Keratinocyte (primary cell): ENCODE measurements around the gene ARMCX2. TPM values are rescaled to one million over a fixed set of nuclear protein-coding genes. Genes with fewer than 3 reads are reported as not detected.
"Not testable (repeated sequence)": the region's sequence is repeated elsewhere in the genome, so short reads cannot be mapped to it uniquely, and the experiment has no call there.

ENCODE experiments used
- DNase-seq: peaks from one replicate; pipeline ENCODE4 v3.0.0-alpha.2; 2011; ENCODE audit warnings: low read depth, missing footprints, low spot score
- FAIRE-seq: peaks from 2 replicates; lab custom pipeline; 2011; peaks lifted over from hg19 to GRCh38; lab: Jason Lieb, UNC
- H2AFZ ChIP-seq: 2 replicates; pipeline ENCODE4 v1.6.0; 2012; ENCODE audit warnings: low read length, control low read depth, inconsistent platforms; ENCODE audit not compliant: control insufficient read depth
- H3K27ac ChIP-seq: 2 replicates; pipeline ENCODE4 v1.5.1; 2011; ENCODE audit warnings: low read length; ENCODE audit not compliant: control insufficient read depth, insufficient read depth
- H3K27me3 ChIP-seq: 3 replicates; pipeline ENCODE4 v1.6.0; 2011; ENCODE audit warnings: low read length; ENCODE audit not compliant: control insufficient read depth, insufficient read depth; ENCODE audit errors: extremely low read depth
- H3K36me3 ChIP-seq, 2 experiments: 2 replicates in 1 of 2; 3 replicates in 1 of 2; pipeline ENCODE4 v1.5.1; 2011; ENCODE audit warnings: low read length in 2 of 2, mild to moderate bottlenecking in 1 of 2; ENCODE audit not compliant: control insufficient read depth in 2 of 2, insufficient read depth in 2 of 2; ENCODE audit errors: extremely low read depth in 1 of 2
- H3K4me1 ChIP-seq: 3 replicates; pipeline ENCODE4 v1.5.1; 2011; ENCODE audit warnings: low read length; ENCODE audit not compliant: control insufficient read depth, insufficient read depth; ENCODE audit errors: extremely low read depth
- H3K4me2 ChIP-seq: 3 replicates; pipeline ENCODE4 v1.6.0; 2011; ENCODE audit warnings: low read depth, low read length; ENCODE audit not compliant: control insufficient read depth, insufficient read depth; ENCODE audit errors: extremely low read depth
- H3K4me3 ChIP-seq, 3 experiments: fragments of 200-600 bp in 1 of 3; sonication (generic) in 1 of 3; 2 replicates in 2 of 3; 3 replicates in 1 of 3; pipeline ENCODE4 v1.5.1; 2011 to 2016; ENCODE audit warnings: low read length in 3 of 3, mild to moderate bottlenecking in 3 of 3, control low read depth in 2 of 3, inconsistent platforms in 1 of 3, low read depth in 1 of 3, mixed read lengths in 1 of 3, mixed run types in 1 of 3, moderate library complexity in 1 of 3; ENCODE audit not compliant: control insufficient read depth in 2 of 3, insufficient read depth in 2 of 3; ENCODE audit errors: extremely low read depth in 1 of 3
- H3K79me2 ChIP-seq: 2 replicates; pipeline ENCODE4 v1.6.0; 2012; ENCODE audit warnings: low read length; ENCODE audit not compliant: control insufficient read depth, insufficient read depth
- H3K9ac ChIP-seq: 3 replicates; pipeline ENCODE4 v1.6.0; 2011; ENCODE audit warnings: low read length; ENCODE audit not compliant: control insufficient read depth, insufficient read depth; ENCODE audit errors: extremely low read depth
- H3K9me1 ChIP-seq: 3 replicates; pipeline ENCODE4 v1.6.0; 2011; ENCODE audit warnings: low read length; ENCODE audit not compliant: control insufficient read depth, insufficient read depth; ENCODE audit errors: extremely low read depth
- H3K9me3 ChIP-seq: 2 replicates; pipeline ENCODE4 v1.5.1; 2012; ENCODE audit warnings: low read depth, low read length; ENCODE audit not compliant: control insufficient read depth
- H4K20me1 ChIP-seq: 3 replicates; pipeline ENCODE4 v1.6.0; 2011; ENCODE audit warnings: low read length; ENCODE audit not compliant: control insufficient read depth, insufficient read depth; ENCODE audit errors: extremely low read depth
- CTCF ChIP-seq, 3 experiments: IDR thresholded peaks in 1 of 3; conservative IDR thresholded peaks in 1 of 3; optimal IDR thresholded peaks in 1 of 3; 2 replicates in 2 of 3; 3 replicates in 1 of 3; pipeline versions ENCODE3 to v1.5.1; 2011; ENCODE audit warnings: low read length in 3 of 3, mild to moderate bottlenecking in 3 of 3, moderate library complexity in 2 of 3, control low read depth in 1 of 3, inconsistent platforms in 1 of 3; ENCODE audit not compliant: insufficient read depth in 2 of 3; ENCODE audit errors: extremely low read depth in 1 of 3
- EZH2 ChIP-seq: IDR thresholded peaks from one replicate; pipeline ENCODE4 v1.6.1; 2012; ENCODE audit warnings: inconsistent platforms, mild to moderate bottlenecking, low read length, moderate library complexity
- dilution Hi-C: fragments of 300-500 bp; cut with MboI; formaldehyde crosslinking; loops from one replicate; pipeline ENCODE4 v1.7.0; 2020; ENCODE audit warnings: low sequenced_read_pairs; ENCODE audit not compliant: extremely low pct_ligation_motif_present
- polyA plus RNA-seq, 5 experiments: library from polyadenylated mRNA; depleted of rRNA in 3 of 5; stranded (reverse) in 3 of 5; stranded (forward) in 1 of 5; unstranded in 1 of 5; fragments of >200 nt; gene quantifications; 1 replicate in 1 of 5; 2 replicates in 3 of 5; 3 replicates in 1 of 5; pipeline versions ENCODE4 v1.2.1 to v1.2.3, GENCODE V29; 2011 to 2012; ENCODE audit warnings: missing spikeins in 2 of 5, low read depth in 1 of 5, low replicate concordance in 1 of 5

Gene ARMCX2
- polyA plus RNA-seq, 1 donor (not counting 4 experiments of a cell fraction or from before 2014, with no cell fraction given) = 20.0 TPM

- Histone ChIP-seq H3K9me3 (no peaks in the 10 kb centered on the region), H3K9me1 (no peaks in the 10 kb centered on the region), H3K4me1 (no peaks in the 10 kb centered on the region), H3K36me3 (no peaks in the 10 kb centered on the region), H2AFZ (no peak overlapping the region), H3K27me3 (peaks cover 6% of the 10 kb centered on the region), H3K79me2 (no peaks in the 10 kb centered on the region), H3K4me2 (no peak overlapping the region), H3K4me3 (no peak overlapping the region), H3K9ac (no peak overlapping the region), H3K27ac (no peak overlapping the region), H4K20me1 (no peaks in the 10 kb centered on the region)
- dilution Hi-C loops = no loop called here
- DNase-seq (no peak), FAIRE-seq (no peak)
- TF ChIP-seq EZH2 (no peak), CTCF (optimal IDR thresholded peaks at IDR 0.05 in 1 of 3, IDR thresholded peaks at IDR 0.05 in 1 of 3, conservative IDR thresholded peaks at IDR 0.05 in 1 of 3; ENCODE audit: extremely low read depth in 1 of 3, insufficient read depth in 2 of 3, low read length in 3 of 3) (no peak)
Observed at GRCh38 chrX:101655534-101655933, 4.1 kb downstream of the ARMCX2 start.

GRCh38 chrX:101647716-101648115, 11.9 kb downstream of the ARMCX2 start:
- H2AFZ ChIP-seq, H3K79me2 ChIP-seq, DNase-seq, FAIRE-seq, H3K27ac ChIP-seq, H3K9ac ChIP-seq, dilution Hi-C loops, H3K4me3 ChIP-seq, H3K4me1 ChIP-seq, H3K9me3 ChIP-seq, H3K27me3 ChIP-seq, H3K4me2 ChIP-seq, H4K20me1 ChIP-seq, H3K36me3 ChIP-seq, H3K9me1 ChIP-seq: not testable (repeated sequence)

GRCh38 chrX:101642093-101642492, 17.6 kb downstream of the ARMCX2 start:
- no peak overlapping the region for H3K4me3 ChIP-seq
- no peaks in the 10 kb centered on the region for H3K36me3 ChIP-seq
- no peaks in the 10 kb centered on the region for H3K27me3 ChIP-seq
- no peak overlapping the region for H3K9ac ChIP-seq
- no peak overlapping the region for H3K27ac ChIP-seq
- H4K20me1 ChIP-seq = no peaks in the 10 kb centered on the region
- DNase-seq (no peak), FAIRE-seq (no peak)
- no peaks in the 10 kb centered on the region for H3K9me3 ChIP-seq
- H2AFZ ChIP-seq = no peak overlapping the region
- no peak overlapping the region for H3K4me2 ChIP-seq
- dilution Hi-C loops = no loop called here
- no peaks in the 10 kb centered on the region for H3K4me1 ChIP-seq
- no peak for TF ChIP-seq EZH2
- no peak for TF ChIP-seq CTCF (optimal IDR thresholded peaks at IDR 0.05 in 1 of 3, IDR thresholded peaks at IDR 0.05 in 1 of 3, conservative IDR thresholded peaks at IDR 0.05 in 1 of 3; ENCODE audit: extremely low read depth in 1 of 3, insufficient read depth in 2 of 3, low read length in 3 of 3)
- H3K9me1 ChIP-seq = no peaks in the 10 kb centered on the region
- H3K79me2 ChIP-seq = no peaks in the 10 kb centered on the region
